Stimulated activated CD8-positive, alpha-beta memory T cell treated with anti-CD3 and anti-CD28 coated beads, Interleukin-4, amount 100 ng/mL, for 48 hours (primary cell): ENCODE results near the gene IL24.
A peak's percentile ranks its signal among the peaks of the same experiment; 100 is the strongest.
"Not testable (repeated sequence)": the region's sequence is repeated elsewhere in the genome, so short reads cannot be mapped to it uniquely, and the experiment has no call there.

Experiments
- DNase-seq: peaks from one replicate; pipeline ENCODE4 v3.0.0-alpha.2; 2020

Gene IL24

GRCh38 chr1:206905295-206906164 lies 8.3 kb downstream of the IL24 start:
- DNase-seq: peak; percentile 64

- DNase-seq: no peak
Observed at GRCh38 chr1:206907304-206907991, 10.2 kb downstream of the IL24 start.

- no peak for DNase-seq
Observed at GRCh38 chr1:206908038-206908437, 10.8 kb downstream of the IL24 start.

GRCh38 chr1:206909161-206909882 lies 12.1 kb downstream of the IL24 start:
- peak; percentile 65 for DNase-seq

GRCh38 chr1:206909883-206910318 lies 12.7 kb downstream of the IL24 start:
- no peak for DNase-seq

GRCh38 chr1:206911064-206911663 lies 13.9 kb downstream of the IL24 start:
- DNase-seq: no peak

GRCh38 chr1:206912445-206913095 lies 15.3 kb downstream of the IL24 start:
- peak; percentile 73 for DNase-seq

- DNase-seq: no peak
Observed at GRCh38 chr1:206913766-206914537, 16.7 kb downstream of the IL24 start.

GRCh38 chr1:206915030-206915735 lies 17.9 kb downstream of the IL24 start:
- DNase-seq: no peak

- DNase-seq: no peak
Observed at GRCh38 chr1:206916000-206916709, 18.9 kb downstream of the IL24 start.

- no peak for DNase-seq
Observed at GRCh38 chr1:206918076-206918475, 20.8 kb downstream of the IL24 start.

- peak; percentile 51 for DNase-seq
Observed at GRCh38 chr1:206921772-206922265, 24.6 kb downstream of the IL24 start, which contains the start of gene FCMR. TSS of gene FCMR (minus strand) at chr1:206921941. CDS start at chr1:206921854, 87 bp downstream.

GRCh38 chr1:206922524-206922923 lies 25.3 kb downstream of the IL24 start:
- no peak for DNase-seq

- DNase-seq: peak; percentile 78
Observed at GRCh38 chr1:206923009-206923960, 26.0 kb downstream of the IL24 start.

- not testable (repeated sequence) for DNase-seq
Observed at GRCh38 chr1:206923961-206924557, 26.8 kb downstream of the IL24 start.

- peak; percentile 60 for DNase-seq
Observed at GRCh38 chr1:206924592-206925105, 27.4 kb downstream of the IL24 start.

GRCh38 chr1:206925106-206925736 lies 28.0 kb downstream of the IL24 start:
- DNase-seq: peak; percentile 80

GRCh38 chr1:206926286-206926685 lies 29.0 kb downstream of the IL24 start:
- DNase-seq: no peak
